ENCODE results near the gene FIGN. TPM values are rescaled to one million over a fixed set of nuclear protein-coding genes. Genes with fewer than 3 reads are reported as not detected.

The FIGN gene
- total and polyA plus RNA-seq, 4 donors = 1.1 to 7.8 (median 5.1) TPM

- no peak for TF ChIP-seq REST (IDR thresholded peaks at IDR 0.05)
- peak in 1 of 2 donors; percentile 35 for TF ChIP-seq JUND (IDR thresholded peaks at IDR 0.05)
These were observed 164.2 kb downstream of the FIGN start (continued) for GRCh38 chr2:163571423-163572102.

DNA sequence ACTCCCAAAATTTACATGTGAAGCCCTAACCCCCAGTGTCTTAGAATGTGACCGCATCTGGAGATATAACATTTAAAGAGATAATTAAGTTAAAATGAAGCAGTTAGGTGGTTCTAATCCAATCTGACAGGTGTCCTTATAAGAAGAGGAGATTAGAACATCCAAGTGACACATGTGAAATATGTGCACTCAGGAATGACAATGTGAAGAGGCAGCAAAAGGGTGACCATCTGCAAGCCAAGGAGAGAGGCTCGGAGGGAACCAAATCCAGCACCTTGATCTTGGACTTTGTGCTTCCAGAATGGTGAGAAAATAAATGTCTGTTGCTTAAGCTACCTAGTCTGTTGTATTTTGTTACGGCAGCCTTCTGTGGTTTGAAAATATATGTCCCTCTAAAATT, 165.4 kb downstream of the FIGN start:
- 82% methylated on average over 3 of the region's 3 CpGs for WGBS
- TF ChIP-seq RAD21 (IDR thresholded peaks at IDR 0.05) (no peak), HNF4G (IDR thresholded peaks at IDR 0.05) (no peak), REST (IDR thresholded peaks at IDR 0.05) (no peak), SP1 (IDR thresholded peaks at IDR 0.05) (no peak), FOXA2 (IDR thresholded peaks at IDR 0.05) (no peak), ZBTB33 (IDR thresholded peaks at IDR 0.05) (no peak), YY1 (IDR thresholded peaks at IDR 0.05) (no peak)
- TF ChIP-seq, protein P1, sequence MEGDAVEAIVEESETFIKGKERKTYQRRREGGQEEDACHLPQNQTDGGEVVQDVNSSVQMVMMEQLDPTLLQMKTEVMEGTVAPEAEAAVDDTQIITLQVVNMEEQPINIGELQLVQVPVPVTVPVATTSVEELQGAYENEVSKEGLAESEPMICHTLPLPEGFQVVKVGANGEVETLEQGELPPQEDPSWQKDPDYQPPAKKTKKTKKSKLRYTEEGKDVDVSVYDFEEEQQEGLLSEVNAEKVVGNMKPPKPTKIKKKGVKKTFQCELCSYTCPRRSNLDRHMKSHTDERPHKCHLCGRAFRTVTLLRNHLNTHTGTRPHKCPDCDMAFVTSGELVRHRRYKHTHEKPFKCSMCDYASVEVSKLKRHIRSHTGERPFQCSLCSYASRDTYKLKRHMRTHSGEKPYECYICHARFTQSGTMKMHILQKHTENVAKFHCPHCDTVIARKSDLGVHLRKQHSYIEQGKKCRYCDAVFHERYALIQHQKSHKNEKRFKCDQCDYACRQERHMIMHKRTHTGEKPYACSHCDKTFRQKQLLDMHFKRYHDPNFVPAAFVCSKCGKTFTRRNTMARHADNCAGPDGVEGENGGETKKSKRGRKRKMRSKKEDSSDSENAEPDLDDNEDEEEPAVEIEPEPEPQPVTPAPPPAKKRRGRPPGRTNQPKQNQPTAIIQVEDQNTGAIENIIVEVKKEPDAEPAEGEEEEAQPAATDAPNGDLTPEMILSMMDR (IDR thresholded peaks at IDR 0.05; ENCODE audit: low read depth, low read length, missing input control) = no peak
- Histone ChIP-seq H3K27ac (ENCODE audit: low read depth in 1 of 2, low read length in 2 of 2) (no peak overlapping the region), H3K4me3 (ENCODE audit: low read depth in 1 of 3, low read length in 3 of 3) (no peak overlapping the region), H3K36me3 (ENCODE audit: control insufficient read depth in 4 of 4, insufficient read depth in 3 of 4, low read depth in 1 of 4, low read length in 3 of 4) (no peaks in the 10 kb centered on the region), H3K4me1 (ENCODE audit: control insufficient read depth in 4 of 4, insufficient read depth in 4 of 4, low read length in 3 of 4) (peaks cover 3 to 17% (median 7%) of the 10 kb centered on the region in 4 donors), H3K27me3 (ENCODE audit: control insufficient read depth in 4 of 4, insufficient read depth in 4 of 4, low read length in 3 of 4) (no peaks in the 10 kb centered on the region), H3K9ac (ENCODE audit: low read depth in 1 of 2, low read length in 2 of 2) (no peak overlapping the region), H3K9me3 (ENCODE audit: control insufficient read depth in 4 of 4, low read length in 3 of 4) (no peaks in the 10 kb centered on the region)
- DNase-seq (ENCODE audit: low spot score) = no peak

Data from liver (tissue), 9 donors.